ENCODE data around the gene CITED2. TPM values are rescaled to one million over a fixed set of nuclear protein-coding genes. Genes with fewer than 3 reads are reported as not detected.
A peak's percentile ranks its signal among the peaks of the same experiment; 100 is the strongest.

Gene CITED2
- total RNA-seq, 3 donors from 2014 or later: 73.9 to 103 (median 88.1) TPM

- Histone ChIP-seq H3K36me3 (ENCODE audit: low read depth) (no peaks in the 10 kb centered on the region), H3K9me3 (no peaks in the 10 kb centered on the region), H3K4me1 (ENCODE audit: low read depth) (no peaks in the 10 kb centered on the region), H3K4me3 (no peak overlapping the region)
- DNase-seq (no peak), ATAC-seq (peak; percentile 54)
- no peak for TF ChIP-seq CTCF (IDR thresholded peaks at IDR 0.05)
- intact Hi-C loops (cut with DNase I, micrococcal nuclease): no loop called here
These were observed 35.7 kb downstream of the CITED2 start for GRCh38 chr6:139338795-139339194.

- no peak for TF ChIP-seq CTCF (IDR thresholded peaks at IDR 0.05)
- no peaks in the 10 kb centered on the region for H3K36me3 ChIP-seq (ENCODE audit: low read depth)
- H3K9me3 ChIP-seq: no peaks in the 10 kb centered on the region
- no peak for ATAC-seq
- intact Hi-C loops (cut with DNase I, micrococcal nuclease): no loop called here
- H3K4me3 ChIP-seq: no peak overlapping the region
- no peaks in the 10 kb centered on the region for H3K4me1 ChIP-seq (ENCODE audit: low read depth)
- DNase-seq: no peak
These were observed 36.6 kb downstream of the CITED2 start for GRCh38 chr6:139337830-139338229.

GRCh38 chr6:139337001-139337400 is 37.4 kb downstream of the CITED2 start:
- Histone ChIP-seq H3K4me3 (no peak overlapping the region), H3K9me3 (no peaks in the 10 kb centered on the region), H3K4me1 (ENCODE audit: low read depth) (no peaks in the 10 kb centered on the region), H3K36me3 (ENCODE audit: low read depth) (no peaks in the 10 kb centered on the region)
- no peak for ATAC-seq
- intact Hi-C loops (cut with DNase I, micrococcal nuclease): no loop called here
- no peak for DNase-seq
- TF ChIP-seq CTCF (IDR thresholded peaks at IDR 0.05): no peak

- no peaks in the 10 kb centered on the region for H3K36me3 ChIP-seq (ENCODE audit: low read depth)
- H3K9me3 ChIP-seq: no peaks in the 10 kb centered on the region
- TF ChIP-seq CTCF (IDR thresholded peaks at IDR 0.05): no peak
- H3K4me1 ChIP-seq (ENCODE audit: low read depth): no peaks in the 10 kb centered on the region
- intact Hi-C loops (cut with DNase I, micrococcal nuclease): no loop called here
- ATAC-seq: no peak
- peak in 2 of 3 donors; percentile 37 to 39 for DNase-seq
- no peak overlapping the region for H3K4me3 ChIP-seq
These were observed 38.0 kb downstream of the CITED2 start for GRCh38 chr6:139336488-139336887.

- no peak for TF ChIP-seq CTCF (IDR thresholded peaks at IDR 0.05)
- Histone ChIP-seq H3K4me3 (no peak overlapping the region), H3K4me1 (ENCODE audit: low read depth) (no peaks in the 10 kb centered on the region), H3K36me3 (ENCODE audit: low read depth) (no peaks in the 10 kb centered on the region), H3K9me3 (no peaks in the 10 kb centered on the region)
- no peak for ATAC-seq
- no peak for DNase-seq
- intact Hi-C loops (cut with DNase I, micrococcal nuclease): no loop called here
These were observed 38.8 kb downstream of the CITED2 start for GRCh38 chr6:139335447-139336210.

Data from mucosa of descending colon (tissue), 3 donors.